Suprapubic skin (tissue), 3 donors: ENCODE data around the gene ARSG.

ENCODE experiments used
- CTCF ChIP-seq, 2 donors: fragments of 200-600 bp in 1 of 2; fragments of 450-650 bp in 1 of 2; sonication (generic) in 1 of 2; IDR thresholded peaks; one replicate each; pipeline ENCODE4 v1.5.1; 2016 to 2019; ENCODE audit warnings: antibody characterized with exemption in 2 of 2, mild to moderate bottlenecking in 1 of 2, moderate library complexity in 1 of 2
- EP300 ChIP-seq: sonication (generic); formaldehyde crosslinking; IDR thresholded peaks from one replicate; pipeline ENCODE4 v1.6.1; 2017; ENCODE audit warnings: antibody characterized with exemption
- POLR2A ChIP-seq, 2 donors: fragments of 450-650 bp; IDR thresholded peaks; one replicate each; pipeline ENCODE4 v1.6.1; 2017; ENCODE audit warnings: antibody characterized with exemption in 2 of 2, mild to moderate bottlenecking in 2 of 2, moderate library complexity in 2 of 2

GRCh38 chr17:68433211-68433610 is 141.9 kb downstream of the ARSG start:
- TF ChIP-seq POLR2A (IDR thresholded peaks at IDR 0.05) (no peak), EP300 (no peak), CTCF (IDR thresholded peaks at IDR 0.05) (no peak)
